HG03280 (cell line): ENCODE results near the gene ZNF280D.
A peak's percentile ranks its signal among the peaks of the same experiment; 100 is the strongest.

ENCODE experiments used
- ATAC-seq: cut with Tn5 transposase; IDR thresholded peaks from one replicate; pipeline ENCODE4 v1.9.1; 2021; ENCODE audit warnings: mild to moderate bottlenecking, moderate library complexity; ENCODE audit not compliant: unreplicated experiment

The ZNF280D gene

GRCh38 chr15:56640549-56640948 lies 92.8 kb downstream of the ZNF280D start:
- ATAC-seq, result no peak

GRCh38 chr15:56640127-56640526 lies 93.2 kb downstream of the ZNF280D start:
- no peak for ATAC-seq

DNA sequence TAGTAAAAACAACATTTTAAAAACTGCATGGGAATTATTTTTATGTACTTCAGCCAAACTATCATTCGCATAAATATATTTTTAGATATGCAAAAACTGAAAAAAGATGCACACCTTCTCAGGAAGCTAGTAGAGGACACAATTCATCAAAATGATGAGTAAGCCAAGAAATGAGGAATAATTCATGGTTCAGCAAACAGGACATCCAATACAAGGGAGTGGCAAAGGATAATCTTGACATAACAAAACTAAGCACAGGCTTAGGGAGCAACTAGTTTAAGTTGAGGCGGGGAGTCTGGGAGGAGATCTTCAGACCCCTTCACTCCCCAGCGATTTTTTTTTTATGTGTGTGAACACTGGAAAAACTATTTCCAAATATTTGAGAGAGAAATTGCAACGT lies 93.7 kb downstream of the ZNF280D start:
- no peak for ATAC-seq

DNA sequence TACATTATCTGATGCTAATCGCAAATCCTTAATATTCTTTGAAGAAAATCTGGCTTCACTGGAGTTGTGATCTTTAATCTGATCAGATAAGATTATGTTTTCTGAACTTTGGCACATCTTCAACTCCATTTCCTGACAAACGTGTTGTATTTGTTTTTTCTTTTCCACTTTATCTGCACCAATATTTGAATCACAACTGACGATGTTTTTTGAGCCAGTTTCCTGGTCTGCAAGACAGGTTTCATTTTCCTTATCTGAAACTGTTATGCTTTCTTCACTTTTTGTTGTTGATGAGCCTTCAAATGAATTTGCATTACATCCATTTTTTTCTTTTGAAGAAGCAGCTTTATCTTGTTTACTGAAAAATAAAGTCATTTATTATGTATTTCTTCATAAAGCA lies 101.5 kb downstream of the ZNF280D start:
- ATAC-seq, result no peak

- ATAC-seq, result no peak
Observed at GRCh38 chr15:56628893-56629532, 104.3 kb downstream of the ZNF280D start.

DNA sequence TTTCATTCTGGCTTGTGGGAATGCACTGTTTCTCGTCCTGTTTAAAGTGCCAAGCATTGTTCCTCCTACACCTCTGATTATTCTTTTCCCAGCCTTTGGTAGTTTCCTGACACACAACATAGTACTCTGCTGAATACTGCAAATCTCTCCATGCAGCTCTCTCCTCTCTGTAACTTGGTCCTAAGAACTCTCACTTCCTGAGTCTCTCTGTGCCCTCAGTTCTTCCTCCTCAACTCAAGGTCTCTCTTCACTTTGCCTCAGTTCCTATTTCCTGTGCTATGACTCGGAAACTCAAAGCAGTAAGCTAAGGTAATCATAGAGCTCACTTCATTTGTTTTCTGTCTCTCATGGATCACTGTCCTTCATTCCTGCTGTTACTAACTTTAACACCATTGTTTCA lies 113.4 kb downstream of the ZNF280D start:
- no peak for ATAC-seq

- no peak for ATAC-seq
Observed at GRCh38 chr15:56617628-56618027, 115.7 kb downstream of the ZNF280D start.

DNA sequence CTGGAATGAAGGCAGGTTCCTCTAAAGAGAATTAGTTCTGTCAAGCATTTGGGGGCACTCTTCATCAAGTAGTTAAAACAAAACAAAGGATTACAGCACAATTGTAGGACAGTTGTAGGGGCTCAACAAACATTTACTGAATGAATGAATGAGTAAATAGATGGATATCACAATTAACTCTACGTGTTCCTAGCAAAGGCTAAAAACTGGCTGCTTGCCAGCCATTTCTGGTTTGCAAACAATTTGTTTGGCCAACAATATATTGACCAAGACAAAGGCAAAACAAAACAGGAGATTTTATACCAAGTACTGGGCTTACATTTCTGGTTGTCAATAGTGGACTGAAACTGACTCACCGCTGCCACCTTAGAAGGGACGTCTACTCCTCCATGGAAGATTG lies 116.8 kb downstream of the ZNF280D start:
- ATAC-seq, result no peak

- ATAC-seq, result no peak
Observed at GRCh38 chr15:56613811-56614210, 119.5 kb downstream of the ZNF280D start.

DNA sequence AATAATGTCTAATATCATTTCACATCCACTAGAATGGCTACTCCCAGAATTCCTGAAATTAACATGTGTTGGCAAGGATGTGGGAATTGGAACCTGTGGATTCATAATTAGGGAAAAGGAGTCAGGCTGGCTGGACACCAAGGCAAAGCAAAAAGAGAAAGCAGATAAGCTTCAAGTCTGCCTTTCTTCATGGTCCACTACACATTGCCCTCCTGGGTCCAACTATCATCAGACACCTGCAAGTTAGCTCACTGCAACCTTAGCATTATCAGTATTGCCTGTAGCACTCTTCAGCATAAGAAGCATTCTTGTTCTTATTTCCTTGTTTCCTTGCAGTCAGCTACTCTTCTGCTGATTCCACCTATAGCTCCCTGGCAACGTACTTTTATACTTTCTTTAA lies 124.3 kb downstream of the ZNF280D start:
- ATAC-seq, result peak; percentile 50

DNA sequence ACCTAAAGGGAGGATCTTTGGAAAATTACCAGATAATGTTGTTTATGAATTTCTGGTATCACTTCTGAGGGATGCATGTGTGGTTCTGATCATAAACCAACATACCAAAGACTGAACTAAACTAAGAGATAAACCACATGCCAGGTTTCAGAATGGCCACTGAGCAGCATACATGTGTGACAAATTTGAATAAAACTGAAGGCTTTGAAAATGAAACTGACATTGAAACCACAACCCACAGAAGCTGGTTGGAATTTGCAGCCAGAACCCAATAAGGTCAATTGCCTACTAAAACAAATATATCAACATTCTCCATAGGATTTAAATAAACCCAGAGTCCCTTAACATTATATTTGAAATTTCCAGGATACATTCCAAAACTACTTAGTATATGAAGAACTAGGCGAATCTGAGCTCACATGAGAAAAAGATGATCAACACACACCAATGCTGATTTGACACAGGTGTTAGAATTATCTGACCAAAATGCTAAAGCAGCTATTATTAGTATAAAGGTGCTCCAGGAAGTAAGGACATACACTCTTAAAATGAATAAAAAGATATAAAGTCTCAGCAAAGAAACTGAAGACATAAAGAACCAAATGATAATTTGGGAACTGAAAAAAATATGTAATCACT lies 125.0 kb downstream of the ZNF280D start:
- peak; percentile 96 for ATAC-seq

DNA sequence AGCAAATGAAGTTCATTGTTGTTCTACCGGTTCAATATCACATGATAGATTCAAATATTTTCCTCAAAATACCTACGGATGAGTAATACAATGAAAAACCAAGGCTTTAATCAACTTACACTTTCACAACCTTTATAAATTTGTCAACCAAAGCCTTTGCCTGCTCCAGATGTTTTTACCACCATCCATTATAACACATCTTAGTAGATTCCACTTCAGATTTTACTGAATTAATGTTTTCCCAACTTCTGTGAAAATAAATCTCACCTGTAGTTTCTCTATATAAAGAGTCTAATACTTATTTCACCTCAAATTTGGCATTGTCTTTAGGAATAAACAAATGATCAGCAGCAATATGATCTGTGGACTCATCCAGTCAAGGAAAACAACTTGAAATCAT lies 131.1 kb downstream of the ZNF280D start:
- no peak for ATAC-seq

DNA sequence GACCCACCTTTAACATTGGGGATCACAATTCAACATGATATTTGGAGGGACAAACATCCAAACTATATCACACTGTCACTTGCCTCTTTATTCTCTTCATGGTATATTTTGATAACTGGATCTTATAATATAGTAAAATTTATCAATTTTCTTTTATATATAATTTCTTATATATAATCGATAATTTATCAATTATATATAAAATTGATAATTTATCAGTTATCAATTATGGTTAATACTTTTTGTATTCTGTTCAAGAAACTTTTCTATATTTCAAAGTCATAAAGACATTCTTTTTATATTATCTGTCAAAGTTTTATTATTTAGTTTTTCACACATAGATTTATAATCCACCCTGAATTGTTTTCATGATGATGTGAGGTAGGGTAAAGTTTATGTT lies 132.9 kb downstream of the ZNF280D start:
- no peak for ATAC-seq

- no peak for ATAC-seq
Observed at GRCh38 chr15:56598991-56599390, 134.3 kb downstream of the ZNF280D start.

- no peak for ATAC-seq
Observed at GRCh38 chr15:56587686-56588085, 145.6 kb downstream of the ZNF280D start.

DNA sequence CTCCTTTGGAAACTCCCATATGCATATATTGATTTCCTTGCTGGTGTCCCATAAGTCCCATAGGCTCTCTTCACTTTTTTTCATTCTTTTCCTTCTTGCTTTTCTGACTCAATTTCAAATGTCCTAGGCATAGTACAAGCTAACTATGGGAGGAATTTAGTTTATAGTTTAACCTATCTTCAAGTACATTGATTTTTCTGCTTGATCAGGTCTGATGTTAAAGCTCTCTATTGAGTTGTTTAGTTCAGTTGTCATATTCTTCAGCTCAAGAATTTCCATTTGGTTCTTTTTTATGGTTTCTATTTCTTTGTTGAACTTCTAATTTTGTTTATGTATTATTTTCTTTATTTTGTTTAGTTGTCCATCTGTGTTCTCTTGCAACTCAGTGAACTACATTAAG lies 147.1 kb downstream of the ZNF280D start:
- ATAC-seq, result no peak

DNA sequence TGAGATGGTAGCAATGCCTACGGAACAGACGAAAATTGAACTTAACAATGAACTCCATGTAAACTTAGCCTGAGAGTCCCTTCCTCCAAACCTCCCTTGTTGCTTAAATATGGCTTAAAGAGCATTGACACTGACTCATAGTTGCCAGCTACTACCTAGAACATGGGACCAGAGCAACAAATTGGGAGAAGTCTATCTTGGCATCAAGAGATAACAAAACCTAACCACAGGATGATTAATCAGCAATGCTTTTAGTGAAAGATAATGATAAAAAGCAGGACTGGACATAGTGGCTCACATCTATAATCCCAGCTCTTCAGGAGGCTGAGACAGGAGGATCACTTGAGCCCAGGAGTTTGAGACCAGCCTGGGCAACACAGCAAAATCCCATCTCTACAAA lies 150.5 kb downstream of the ZNF280D start:
- no peak for ATAC-seq
